ENCODE measurements around the gene PSMD1. TPM values are rescaled to one million over a fixed set of nuclear protein-coding genes. Genes with fewer than 3 reads are reported as not detected.

Gene PSMD1
- total RNA-seq, 1 donor from 2014 or later = 108 TPM

- TF ChIP-seq, protein P1, sequence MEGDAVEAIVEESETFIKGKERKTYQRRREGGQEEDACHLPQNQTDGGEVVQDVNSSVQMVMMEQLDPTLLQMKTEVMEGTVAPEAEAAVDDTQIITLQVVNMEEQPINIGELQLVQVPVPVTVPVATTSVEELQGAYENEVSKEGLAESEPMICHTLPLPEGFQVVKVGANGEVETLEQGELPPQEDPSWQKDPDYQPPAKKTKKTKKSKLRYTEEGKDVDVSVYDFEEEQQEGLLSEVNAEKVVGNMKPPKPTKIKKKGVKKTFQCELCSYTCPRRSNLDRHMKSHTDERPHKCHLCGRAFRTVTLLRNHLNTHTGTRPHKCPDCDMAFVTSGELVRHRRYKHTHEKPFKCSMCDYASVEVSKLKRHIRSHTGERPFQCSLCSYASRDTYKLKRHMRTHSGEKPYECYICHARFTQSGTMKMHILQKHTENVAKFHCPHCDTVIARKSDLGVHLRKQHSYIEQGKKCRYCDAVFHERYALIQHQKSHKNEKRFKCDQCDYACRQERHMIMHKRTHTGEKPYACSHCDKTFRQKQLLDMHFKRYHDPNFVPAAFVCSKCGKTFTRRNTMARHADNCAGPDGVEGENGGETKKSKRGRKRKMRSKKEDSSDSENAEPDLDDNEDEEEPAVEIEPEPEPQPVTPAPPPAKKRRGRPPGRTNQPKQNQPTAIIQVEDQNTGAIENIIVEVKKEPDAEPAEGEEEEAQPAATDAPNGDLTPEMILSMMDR (IDR thresholded peaks at IDR 0.05) = no peak
These were observed 20.5 kb upstream of the PSMD1 start for GRCh38 chr2:231036131-231036530.

DNA sequence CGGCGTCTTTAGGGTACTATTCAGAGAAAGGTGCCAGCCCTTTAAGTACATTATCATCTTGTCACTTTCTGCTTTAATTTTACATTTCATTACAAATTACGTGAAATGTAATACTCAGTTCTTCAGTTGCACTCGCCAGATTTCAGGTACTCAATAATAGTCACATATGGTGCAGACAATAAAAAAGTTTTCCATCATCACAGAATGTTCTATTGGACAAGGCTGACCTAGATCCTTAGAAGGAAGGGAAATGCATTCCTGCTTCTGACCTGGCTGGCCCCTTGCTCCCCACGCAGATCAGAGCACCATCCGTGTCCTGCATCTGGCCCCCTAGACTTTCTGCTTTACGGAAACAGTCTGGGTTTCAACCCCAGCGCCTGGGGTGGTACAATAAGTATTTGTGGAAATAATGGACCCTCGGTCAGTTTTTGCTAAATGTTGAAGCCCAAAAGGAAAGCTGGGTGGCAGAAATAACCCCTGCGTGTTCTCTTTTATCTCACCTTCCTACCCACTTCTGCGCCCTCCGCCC is 20.0 kb upstream of the PSMD1 start:
- no peak for DNase-seq (ENCODE audit: low spot score)
- TF ChIP-seq, protein P1 (IDR thresholded peaks at IDR 0.05) = no peak
- Mint-ChIP-seq H3K36me3 (ENCODE audit: low read depth) (peaks cover 3% of the 10 kb centered on the region), H3K27ac (ENCODE audit: unreplicated experiment) (no peak overlapping the region), H3K9me3 (ENCODE audit: low read depth) (no peaks in the 10 kb centered on the region), H3K4me3 (ENCODE audit: unreplicated experiment) (no peak overlapping the region), H3K4me1 (ENCODE audit: low read depth) (no peaks in the 10 kb centered on the region), H3K27me3 (ENCODE audit: low read depth) (peaks cover 61% of the 10 kb centered on the region)

More at GRCh38 chr2:231036131-231036530, 20.5 kb upstream of the PSMD1 start:
- Mint-ChIP-seq H3K27me3 (ENCODE audit: low read depth) (peaks cover 57% of the 10 kb centered on the region), H3K4me1 (ENCODE audit: low read depth) (no peaks in the 10 kb centered on the region), H3K9me3 (ENCODE audit: low read depth) (no peaks in the 10 kb centered on the region), H3K36me3 (ENCODE audit: low read depth) (peaks cover 3% of the 10 kb centered on the region), H3K27ac (ENCODE audit: unreplicated experiment) (no peak overlapping the region), H3K4me3 (ENCODE audit: unreplicated experiment) (no peak overlapping the region)
- no peak for DNase-seq (ENCODE audit: low spot score)

- Mint-ChIP-seq H3K27me3 (ENCODE audit: low read depth) (peaks cover 60% of the 10 kb centered on the region), H3K4me3 (ENCODE audit: unreplicated experiment) (peak within 1 kb of the TSS; percentile 56), H3K27ac (ENCODE audit: unreplicated experiment) (no peak within 1 kb of the TSS), H3K9me3 (ENCODE audit: low read depth) (no peaks in the 10 kb centered on the region), H3K4me1 (ENCODE audit: low read depth) (no peaks in the 10 kb centered on the region), H3K36me3 (ENCODE audit: low read depth) (peaks cover 3% of the 10 kb centered on the region)
- TF ChIP-seq, protein P1 (IDR thresholded peaks at IDR 0.05) = no peak
- no peak for DNase-seq (ENCODE audit: low spot score)
These were observed 19.4 kb upstream of the PSMD1 start, which contains the start of gene C2orf72 for GRCh38 chr2:231037202-231037730. Gene C2orf72 (plus strand): TSS chr2:231037523. CDS start chr2:231037566, 43 bp downstream.

GRCh38 chr2:231037731-231038482 is 18.8 kb upstream of the PSMD1 start:
- H3K27me3 Mint-ChIP-seq (ENCODE audit: low read depth) = peaks cover 53% of the 10 kb centered on the region
- H3K4me3 Mint-ChIP-seq (ENCODE audit: unreplicated experiment) = peak overlapping the region; percentile 56
- H3K27ac Mint-ChIP-seq (ENCODE audit: unreplicated experiment) = no peak overlapping the region
- TF ChIP-seq, protein P1 (IDR thresholded peaks at IDR 0.05) = peak; percentile 9
- peaks cover 3% of the 10 kb centered on the region for H3K36me3 Mint-ChIP-seq (ENCODE audit: low read depth)
- H3K9me3 Mint-ChIP-seq (ENCODE audit: low read depth) = no peaks in the 10 kb centered on the region
- DNase-seq (ENCODE audit: low spot score) = no peak
- no peaks in the 10 kb centered on the region for H3K4me1 Mint-ChIP-seq (ENCODE audit: low read depth)

- H3K4me3 Mint-ChIP-seq (ENCODE audit: unreplicated experiment) = peak overlapping the region; percentile 56
- DNase-seq (ENCODE audit: low spot score) = no peak
- peaks cover 50% of the 10 kb centered on the region for H3K27me3 Mint-ChIP-seq (ENCODE audit: low read depth)
- H3K27ac Mint-ChIP-seq (ENCODE audit: unreplicated experiment) = no peak overlapping the region
- TF ChIP-seq, protein P1 (IDR thresholded peaks at IDR 0.05) = no peak
- H3K9me3 Mint-ChIP-seq (ENCODE audit: low read depth) = no peaks in the 10 kb centered on the region
- no peaks in the 10 kb centered on the region for H3K4me1 Mint-ChIP-seq (ENCODE audit: low read depth)
- H3K36me3 Mint-ChIP-seq (ENCODE audit: low read depth) = peaks cover 3% of the 10 kb centered on the region
These were observed 18.0 kb upstream of the PSMD1 start for GRCh38 chr2:231038483-231039293.
